Osteoblast (primary cell): ENCODE data around the gene WDR31. TPM values are rescaled to one million over a fixed set of nuclear protein-coding genes. Genes with fewer than 3 reads are reported as not detected.
"Not testable (repeated sequence)": the region's sequence is repeated elsewhere in the genome, so short reads cannot be mapped to it uniquely, and the experiment has no call there.

Experiments
- DNase-seq: peaks from one replicate; pipeline ENCODE4 v3.0.0; 2011; ENCODE audit warnings: low spot score, mixed read lengths; ENCODE audit not compliant: insufficient read length; ENCODE audit errors: missing footprints
- H2AFZ ChIP-seq: 2 replicates; pipeline ENCODE4 v1.6.0; 2011; ENCODE audit warnings: mild to moderate bottlenecking, low read length
- H3K27ac ChIP-seq: 2 replicates; pipeline ENCODE4 v1.5.1; 2011; ENCODE audit warnings: mild to moderate bottlenecking, low read depth, low read length, moderate library complexity
- H3K27me3 ChIP-seq: 2 replicates; pipeline ENCODE4 v1.6.0; 2012; ENCODE audit warnings: mild to moderate bottlenecking, control low read depth, inconsistent platforms, low read length, moderate library complexity; ENCODE audit not compliant: insufficient read depth
- H3K36me3 ChIP-seq: 2 replicates; pipeline ENCODE4 v1.5.1; 2011; ENCODE audit warnings: mild to moderate bottlenecking, low read length, control low read depth, moderate library complexity; ENCODE audit not compliant: insufficient read depth
- H3K4me1 ChIP-seq: 2 replicates; pipeline ENCODE4 v1.5.1; 2011; ENCODE audit warnings: mild to moderate bottlenecking, low read length, control low read depth, moderate library complexity; ENCODE audit not compliant: insufficient read depth
- H3K4me2 ChIP-seq: 2 replicates; pipeline ENCODE4 v1.6.0; 2011; ENCODE audit warnings: mild to moderate bottlenecking, low read length; ENCODE audit not compliant: insufficient read depth
- H3K4me3 ChIP-seq: fragments of 200-600 bp; sonication (generic); 3 replicates; pipeline ENCODE4 v1.5.1; 2012; ENCODE audit warnings: mild to moderate bottlenecking, low read length, inconsistent platforms; ENCODE audit not compliant: insufficient read depth
- H3K79me2 ChIP-seq: 2 replicates; pipeline ENCODE4 v1.6.0; 2012; ENCODE audit warnings: mild to moderate bottlenecking, low read length, control low read depth, inconsistent platforms; ENCODE audit not compliant: insufficient read depth
- H3K9me3 ChIP-seq: 2 replicates; pipeline ENCODE4 v1.5.1; 2011; ENCODE audit warnings: low read depth, low read length, control low read depth
- H4K20me1 ChIP-seq: 2 replicates; pipeline ENCODE4 v1.6.0; 2012; ENCODE audit warnings: mild to moderate bottlenecking, low read length, control low read depth; ENCODE audit not compliant: insufficient read depth
- CTCF ChIP-seq: IDR thresholded peaks from 2 replicates; pipeline ENCODE4 v1.5.1; 2011; ENCODE audit warnings: mild to moderate bottlenecking, low read depth, low read length, moderate library complexity; ENCODE audit errors: extremely low read depth
- total RNA-seq: library from RNA; depleted of rRNA; stranded (reverse); fragments of >200 nt; gene quantifications from 2 replicates; pipeline ENCODE4 v1.2.3, GENCODE V29; 2012

WDR31 gene
- total RNA-seq, 1 donor: 1.4 TPM

GRCh38 chr9:113368982-113369854, 29.1 kb upstream of the WDR31 start:
- no peak overlapping the region for H3K4me3 ChIP-seq
- H3K27ac ChIP-seq: no peak overlapping the region
- H4K20me1 ChIP-seq: no peaks in the 10 kb centered on the region
- no peak overlapping the region for H2AFZ ChIP-seq
- H3K36me3 ChIP-seq: peaks cover 1% of the 10 kb centered on the region
- H3K4me1 ChIP-seq: no peaks in the 10 kb centered on the region
- no peaks in the 10 kb centered on the region for H3K79me2 ChIP-seq
- H3K27me3 ChIP-seq: no peaks in the 10 kb centered on the region
- TF ChIP-seq CTCF: no peak
- no peak overlapping the region for H3K4me2 ChIP-seq
- H3K9me3 ChIP-seq: no peaks in the 10 kb centered on the region
- no peak for DNase-seq

- H3K79me2 ChIP-seq: no peaks in the 10 kb centered on the region
- DNase-seq: no peak
- no peaks in the 10 kb centered on the region for H4K20me1 ChIP-seq
- H3K27ac ChIP-seq: no peak overlapping the region
- no peaks in the 10 kb centered on the region for H3K4me1 ChIP-seq
- H3K27me3 ChIP-seq: no peaks in the 10 kb centered on the region
- H2AFZ ChIP-seq: no peak overlapping the region
- TF ChIP-seq CTCF: no peak
- H3K4me3 ChIP-seq: no peak overlapping the region
- H3K4me2 ChIP-seq: no peak overlapping the region
- no peaks in the 10 kb centered on the region for H3K36me3 ChIP-seq
- no peaks in the 10 kb centered on the region for H3K9me3 ChIP-seq
Observed at GRCh38 chr9:113368348-113368981, 28.4 kb upstream of the WDR31 start.

GRCh38 chr9:113365652-113366051, 25.6 kb upstream of the WDR31 start:
- DNase-seq, H3K27ac ChIP-seq: not testable (repeated sequence)

GRCh38 chr9:113364951-113365350, 24.9 kb upstream of the WDR31 start:
- no peak overlapping the region for H3K4me3 ChIP-seq
- H3K36me3 ChIP-seq: no peaks in the 10 kb centered on the region
- no peak overlapping the region for H3K27ac ChIP-seq
- H3K27me3 ChIP-seq: peaks cover 7% of the 10 kb centered on the region
- DNase-seq: no peak
- no peak for TF ChIP-seq CTCF
- no peaks in the 10 kb centered on the region for H4K20me1 ChIP-seq
- peaks cover 3% of the 10 kb centered on the region for H3K4me1 ChIP-seq
- H3K4me2 ChIP-seq: no peak overlapping the region
- no peaks in the 10 kb centered on the region for H3K79me2 ChIP-seq
- H2AFZ ChIP-seq: no peak overlapping the region
- no peaks in the 10 kb centered on the region for H3K9me3 ChIP-seq

More at GRCh38 chr9:113365652-113366051, 25.6 kb upstream of the WDR31 start:
- H3K9me3 ChIP-seq, H3K4me2 ChIP-seq, H3K4me1 ChIP-seq, H3K4me3 ChIP-seq, H3K36me3 ChIP-seq, H2AFZ ChIP-seq, H3K79me2 ChIP-seq, H4K20me1 ChIP-seq, H3K27me3 ChIP-seq: not testable (repeated sequence)
